ENCODE measurements around the gene SH3RF3.

SH3RF3 gene

DNA sequence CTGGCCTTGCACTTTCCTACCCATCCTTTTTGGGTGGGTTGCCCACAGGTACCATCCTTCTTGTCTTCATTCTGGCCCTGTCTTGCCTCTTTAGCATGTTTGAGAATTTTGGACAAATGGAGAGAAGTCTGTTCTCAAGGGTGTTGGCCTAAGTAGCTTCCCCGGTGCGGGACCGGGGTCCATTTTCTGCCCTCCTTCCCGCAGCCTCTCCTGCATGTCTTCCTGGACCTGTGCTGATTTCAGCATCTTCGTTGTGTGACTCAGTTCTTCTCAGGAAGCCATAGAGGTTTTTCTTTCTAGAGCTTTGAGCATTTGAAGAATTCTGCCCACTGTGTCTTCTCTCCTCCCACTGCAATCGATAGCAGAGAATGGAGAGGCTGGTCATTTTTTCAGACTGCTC is 172.7 kb downstream of the SH3RF3 start:
- peaks cover 44 to 100% (median 96%) of the 10 kb centered on the region in 11 experiments; a peak in 21 of 22 replicates for H4K20me1 ChIP-seq
- H3K36me3 ChIP-seq: peaks cover 0 to 9% (median 0%) of the 10 kb centered on the region in 11 experiments; a peak in 5 of 22 replicates
- no peaks in the 10 kb centered on the region for H3K27me3 ChIP-seq
- H3K27ac ChIP-seq: peak overlapping the region in 4 of 11 experiments; percentile 17 to 88 (median 84); a peak in 3 of 22 replicates
- no peak overlapping the region for H3K4me3 ChIP-seq
- peak overlapping the region; percentile 59 to 92 (median 84) for H3K4me2 ChIP-seq
- peak overlapping the region in 3 of 11 experiments; percentile 39 to 51 (median 48); a peak in 3 of 22 replicates for H3K9ac ChIP-seq
- peaks cover 0 to 10% (median 0%) of the 10 kb centered on the region in 11 experiments; a peak in 6 of 22 replicates for H3K9me3 ChIP-seq (replicated peaks in 1 of 11)
- peaks cover 83 to 97% (median 96%) of the 10 kb centered on the region in 10 experiments for H3K4me1 ChIP-seq
- no peak for TF ChIP-seq Cebpa-rat (IDR thresholded peaks at IDR 0.05)

- H3K4me3 ChIP-seq: no peak overlapping the region
- peaks cover 0 to 15% (median 0%) of the 10 kb centered on the region in 11 experiments; a peak in 6 of 22 replicates for H3K9me3 ChIP-seq (replicated peaks in 1 of 11)
- peak overlapping the region in 1 of 11 experiments; percentile 88; a peak in 1 of 22 replicates for H3K27ac ChIP-seq
- H4K20me1 ChIP-seq: peaks cover 44 to 98% (median 92%) of the 10 kb centered on the region in 11 experiments; a peak in 21 of 22 replicates
- H3K4me1 ChIP-seq: peaks cover 77 to 91% (median 91%) of the 10 kb centered on the region in 10 experiments
- peaks cover 0 to 11% (median 0%) of the 10 kb centered on the region in 11 experiments; a peak in 5 of 22 replicates for H3K36me3 ChIP-seq
- peak overlapping the region; percentile 59 to 92 (median 84) for H3K4me2 ChIP-seq
- no peaks in the 10 kb centered on the region for H3K27me3 ChIP-seq
- H3K9ac ChIP-seq: no peak overlapping the region; a peak in 1 of 22 replicates
- TF ChIP-seq Cebpa-rat (IDR thresholded peaks at IDR 0.05): no peak
These were observed 173.3 kb downstream of the SH3RF3 start for GRCh38 chr2:109302319-109302718.

- H3K4me1 ChIP-seq: peaks cover 58 to 72% (median 71%) of the 10 kb centered on the region in 10 experiments
- no peak overlapping the region for H3K9ac ChIP-seq
- peaks cover 0 to 18% (median 2%) of the 10 kb centered on the region in 11 experiments; a peak in 10 of 22 replicates for H3K9me3 ChIP-seq (replicated peaks in 1 of 11)
- H3K4me3 ChIP-seq: no peak overlapping the region
- H3K27me3 ChIP-seq: no peaks in the 10 kb centered on the region
- TF ChIP-seq Cebpa-rat (IDR thresholded peaks at IDR 0.05): no peak
- peak overlapping the region; percentile 70 to 92 (median 84) for H3K4me2 ChIP-seq
- H3K36me3 ChIP-seq: peaks cover 0 to 11% (median 0%) of the 10 kb centered on the region in 11 experiments; a peak in 5 of 22 replicates
- H3K27ac ChIP-seq: peak overlapping the region in 8 of 11 experiments; percentile 15 to 88 (median 34); a peak in 8 of 22 replicates
- H4K20me1 ChIP-seq: peaks cover 29 to 79% (median 72%) of the 10 kb centered on the region in 11 experiments; a peak in 20 of 22 replicates
These were observed 175.2 kb downstream of the SH3RF3 start for GRCh38 chr2:109304242-109304641.

DNA sequence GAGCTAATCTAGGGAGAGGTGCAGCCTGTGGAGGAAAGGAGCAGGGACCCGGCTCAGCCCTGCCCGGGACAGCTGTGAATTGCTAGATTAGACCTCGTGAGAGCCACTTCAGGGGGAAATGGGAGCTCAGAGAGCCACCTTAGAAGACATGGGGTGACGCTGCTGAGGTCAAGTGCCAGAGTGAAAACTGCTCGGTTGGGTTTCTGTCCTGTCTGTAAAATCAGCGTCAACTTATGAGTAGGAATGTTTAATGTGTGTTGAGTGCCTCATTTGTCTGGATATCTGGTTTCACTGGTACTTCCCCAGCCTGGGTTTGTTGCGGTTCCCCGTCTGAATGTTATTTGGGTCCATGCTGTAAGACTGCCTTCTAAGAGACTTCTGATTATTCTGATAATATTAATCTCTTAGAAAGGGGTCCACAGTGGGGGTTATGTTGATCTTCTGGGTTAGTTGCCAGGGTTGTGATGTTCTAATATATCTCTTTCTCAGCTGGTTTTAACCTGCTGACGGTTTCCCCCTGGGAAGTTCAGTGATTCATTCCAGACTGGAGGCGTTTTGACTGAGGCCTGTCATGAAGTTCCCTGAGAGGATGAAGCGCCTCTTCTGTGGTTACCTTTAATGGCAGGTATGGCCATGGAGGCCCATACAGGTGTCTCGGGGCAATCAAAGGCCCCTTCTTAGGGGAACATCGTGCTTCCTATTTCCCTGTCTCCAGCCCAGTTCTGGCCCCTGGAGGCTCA is 175.9 kb downstream of the SH3RF3 start:
- no peak for TF ChIP-seq Cebpa-rat (IDR thresholded peaks at IDR 0.05)
- H3K27ac ChIP-seq: peak overlapping the region in 5 of 11 experiments; percentile 30 to 88 (median 40); a peak in 8 of 22 replicates
- no peak overlapping the region for H3K9ac ChIP-seq
- no peaks in the 10 kb centered on the region for H3K27me3 ChIP-seq
- no peak overlapping the region for H3K4me3 ChIP-seq
- peaks cover 24 to 73% (median 66%) of the 10 kb centered on the region in 11 experiments; a peak in 20 of 22 replicates for H4K20me1 ChIP-seq
- H3K4me1 ChIP-seq: peaks cover 51 to 66% (median 65%) of the 10 kb centered on the region in 10 experiments
- H3K9me3 ChIP-seq (replicated peaks in 1 of 11): peaks cover 0 to 19% (median 3%) of the 10 kb centered on the region in 11 experiments; a peak in 10 of 22 replicates
- peak overlapping the region; percentile 70 to 92 (median 84) for H3K4me2 ChIP-seq
- peaks cover 0 to 11% (median 0%) of the 10 kb centered on the region in 11 experiments; a peak in 5 of 22 replicates for H3K36me3 ChIP-seq

- Histone ChIP-seq H3K36me3 (peaks cover 0 to 11% (median 0%) of the 10 kb centered on the region in 11 experiments; a peak in 5 of 22 replicates), H4K20me1 (peaks cover 20 to 65% (median 59%) of the 10 kb centered on the region in 11 experiments; a peak in 20 of 22 replicates), H3K9ac (no peak overlapping the region), H3K4me1 (peaks cover 44 to 58% (median 57%) of the 10 kb centered on the region in 10 experiments), H3K9me3 (replicated peaks in 1 of 11) (peaks cover 0 to 19% (median 3%) of the 10 kb centered on the region in 11 experiments; a peak in 10 of 22 replicates), H3K27me3 (no peaks in the 10 kb centered on the region), H3K27ac (peak overlapping the region in 1 of 11 experiments; percentile 40; a peak in 1 of 22 replicates), H3K4me2 (peak overlapping the region; percentile 70 to 92 (median 84); a peak in 18 of 22 replicates), H3K4me3 (no peak overlapping the region)
- TF ChIP-seq Cebpa-rat (IDR thresholded peaks at IDR 0.05): no peak
These were observed 176.6 kb downstream of the SH3RF3 start for GRCh38 chr2:109305490-109306167.

DNA sequence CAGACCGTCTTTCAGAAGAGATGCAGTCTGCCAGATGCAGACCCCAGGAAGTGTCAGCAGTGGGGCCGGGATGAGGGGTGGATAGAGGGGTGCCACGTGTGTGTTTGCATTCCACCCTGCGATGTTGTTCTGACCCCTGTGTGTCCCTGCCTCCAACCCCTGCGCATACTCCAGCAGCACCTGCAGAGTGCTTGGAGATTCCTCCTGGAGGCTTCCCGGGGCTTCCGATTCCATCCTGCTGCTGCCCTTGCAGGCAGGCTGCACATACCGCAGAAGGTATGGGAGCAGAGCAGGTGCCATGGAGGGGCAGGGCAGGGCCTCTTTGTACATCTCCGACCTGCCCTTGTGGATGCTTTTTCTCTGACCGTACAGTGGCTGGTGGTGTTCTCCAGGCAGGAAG is 177.2 kb downstream of the SH3RF3 start:
- H4K20me1 ChIP-seq: peaks cover 18 to 60% (median 53%) of the 10 kb centered on the region in 11 experiments; a peak in 20 of 22 replicates
- H3K9ac ChIP-seq: no peak overlapping the region
- H3K27me3 ChIP-seq: no peaks in the 10 kb centered on the region
- H3K36me3 ChIP-seq: peaks cover 0 to 11% (median 0%) of the 10 kb centered on the region in 11 experiments; a peak in 5 of 22 replicates
- H3K27ac ChIP-seq: no peak overlapping the region
- peaks cover 39 to 53% (median 52%) of the 10 kb centered on the region in 10 experiments for H3K4me1 ChIP-seq
- H3K4me2 ChIP-seq: peak overlapping the region in 3 of 11 experiments; percentile 84 to 92 (median 88); a peak in 3 of 22 replicates
- TF ChIP-seq Cebpa-rat (IDR thresholded peaks at IDR 0.05): no peak
- no peak overlapping the region for H3K4me3 ChIP-seq
- peaks cover 0 to 19% (median 3%) of the 10 kb centered on the region in 11 experiments; a peak in 10 of 22 replicates for H3K9me3 ChIP-seq (replicated peaks in 1 of 11)

GRCh38 chr2:109311771-109312170 is 182.8 kb downstream of the SH3RF3 start:
- Histone ChIP-seq H3K9me3 (replicated peaks in 1 of 11) (peaks cover 0 to 9% (median 3%) of the 10 kb centered on the region in 11 experiments; a peak in 10 of 22 replicates), H3K36me3 (peaks cover 0 to 2% (median 0%) of the 10 kb centered on the region in 11 experiments; a peak in 3 of 22 replicates), H3K4me1 (peaks cover 5 to 39% (median 28%) of the 10 kb centered on the region in 10 experiments; a peak in 18 of 20 replicates), H3K4me2 (peak overlapping the region in 2 of 11 experiments; percentile 17 to 28; a peak in 2 of 22 replicates), H3K4me3 (no peak overlapping the region), H3K9ac (no peak overlapping the region), H3K27ac (no peak overlapping the region), H3K27me3 (no peaks in the 10 kb centered on the region), H4K20me1 (peaks cover 35 to 58% (median 51%) of the 10 kb centered on the region in 11 experiments; a peak in 21 of 22 replicates)
- TF ChIP-seq Cebpa-rat (IDR thresholded peaks at IDR 0.05): no peak

- H3K27me3 ChIP-seq: no peaks in the 10 kb centered on the region
- no peak overlapping the region for H3K9ac ChIP-seq
- H3K36me3 ChIP-seq: no peaks in the 10 kb centered on the region
- peaks cover 0 to 4% (median 3%) of the 10 kb centered on the region in 11 experiments; a peak in 7 of 22 replicates for H3K9me3 ChIP-seq (replicated peaks in 1 of 11)
- TF ChIP-seq Cebpa-rat (IDR thresholded peaks at IDR 0.05): no peak
- peaks cover 46 to 65% (median 61%) of the 10 kb centered on the region in 11 experiments for H4K20me1 ChIP-seq
- peak overlapping the region in 4 of 11 experiments; percentile 4 to 30 (median 12); a peak in 1 of 22 replicates for H3K4me2 ChIP-seq
- H3K27ac ChIP-seq: no peak overlapping the region
- H3K4me3 ChIP-seq: no peak overlapping the region
- H3K4me1 ChIP-seq: peaks cover 16 to 50% (median 39%) of the 10 kb centered on the region in 10 experiments
These were observed 183.9 kb downstream of the SH3RF3 start for GRCh38 chr2:109312902-109313301.

All from BLaER1 treated with 17β-estradiol and CSF1 and Interleukin-3, amounts not matched to agents 10 nM and 100 nM (cell line).